Suprapubic skin (tissue), 4 donors: Measurements from ENCODE around the gene ZBTB21. TPM values are rescaled to one million over a fixed set of nuclear protein-coding genes. Genes with fewer than 3 reads are reported as not detected.
A peak's percentile ranks its signal among the peaks of the same experiment; 100 is the strongest.
"Not testable (repeated sequence)": the region's sequence is repeated elsewhere in the genome, so short reads cannot be mapped to it uniquely, and the experiment has no call there.

Source experiments
- DNase-seq, 2 donors: peaks; one replicate each; pipeline ENCODE4 v3.0.0-alpha.2; 2019; ENCODE audit warnings: low spot score in 2 of 2
- H3K27ac ChIP-seq: fragments of 200-600 bp; sonication (generic); one replicate; pipeline ENCODE4 v1.5.1; 2019
- H3K27me3 ChIP-seq: fragments of 200-600 bp; sonication (generic); one replicate; pipeline ENCODE4 v1.5.1; 2019
- H3K36me3 ChIP-seq: fragments of 200-600 bp; sonication (generic); one replicate; pipeline ENCODE4 v1.5.1; 2019
- H3K4me1 ChIP-seq: fragments of 200-600 bp; sonication (generic); one replicate; pipeline ENCODE4 v1.5.1; 2019
- H3K4me3 ChIP-seq: fragments of 200-600 bp; sonication (generic); one replicate; pipeline ENCODE4 v1.5.1; 2019; ENCODE audit warnings: mild to moderate bottlenecking
- H3K9me3 ChIP-seq: fragments of 200-600 bp; sonication (generic); one replicate; pipeline ENCODE4 v1.5.1; 2019
- CTCF ChIP-seq, 2 donors: fragments of 200-600 bp in 1 of 2; fragments of 450-650 bp in 1 of 2; sonication (generic) in 1 of 2; IDR thresholded peaks; one replicate each; pipeline ENCODE4 v1.5.1; 2016 to 2019; ENCODE audit warnings: antibody characterized with exemption in 2 of 2, mild to moderate bottlenecking in 1 of 2, moderate library complexity in 1 of 2
- EP300 ChIP-seq: sonication (generic); formaldehyde crosslinking; IDR thresholded peaks from one replicate; pipeline ENCODE4 v1.6.1; 2017; ENCODE audit warnings: antibody characterized with exemption
- POLR2A ChIP-seq, 2 donors: fragments of 450-650 bp; IDR thresholded peaks; one replicate each; pipeline ENCODE4 v1.6.1; 2017; ENCODE audit warnings: antibody characterized with exemption in 2 of 2, mild to moderate bottlenecking in 2 of 2, moderate library complexity in 2 of 2
- POLR2AphosphoS5 ChIP-seq, 3 donors: sonication (generic); formaldehyde crosslinking; IDR thresholded peaks; one replicate each; pipeline ENCODE4 v1.6.1; 2017; ENCODE audit warnings: antibody characterized with exemption in 3 of 3
- WGBS: methylation state at CpG from one replicate; pipeline ENCODE4 v1.1.5; 2018; 5-methylcytosine and 5-hydroxymethylcytosine counted together
- total RNA-seq, 4 donors: library from RNA; depleted of rRNA; stranded (reverse); fragments of >200 nt; gene quantifications; one replicate each; pipeline ENCODE4 v1.1.0, GENCODE V29; 2016

ZBTB21 gene
- total RNA-seq, 4 donors from 2014 or later = 24.5 to 39.1 (median 30.5) TPM

GRCh38 chr21:41962425-41962966, 47.7 kb downstream of the ZBTB21 start:
- no peak for DNase-seq
- H3K27ac ChIP-seq = no peak overlapping the region
- H3K9me3 ChIP-seq = no peaks in the 10 kb centered on the region
- H3K4me1 ChIP-seq = peaks cover 11% of the 10 kb centered on the region
- 91% methylated on average over 11 of the region's 11 CpGs for WGBS
- H3K27me3 ChIP-seq = no peaks in the 10 kb centered on the region
- no peak overlapping the region for H3K4me3 ChIP-seq
- no peaks in the 10 kb centered on the region for H3K36me3 ChIP-seq
- TF ChIP-seq CTCF (IDR thresholded peaks at IDR 0.05) (no peak), EP300 (no peak), POLR2A (IDR thresholded peaks at IDR 0.05) (no peak), POLR2AphosphoS5 (IDR thresholded peaks at IDR 0.05) (no peak)

- 64% methylated on average over 5 of the region's 8 CpGs for WGBS
These were observed 48.4 kb downstream of the ZBTB21 start for GRCh38 chr21:41961753-41962152.

GRCh38 chr21:41961282-41961701, 48.9 kb downstream of the ZBTB21 start:
- H3K4me3 ChIP-seq = no peak overlapping the region
- no peak for DNase-seq
- H3K27ac ChIP-seq = no peak overlapping the region
- TF ChIP-seq POLR2AphosphoS5 (IDR thresholded peaks at IDR 0.05) (no peak), EP300 (no peak), CTCF (IDR thresholded peaks at IDR 0.05) (no peak), POLR2A (IDR thresholded peaks at IDR 0.05) (no peak)
- no peaks in the 10 kb centered on the region for H3K27me3 ChIP-seq
- no peaks in the 10 kb centered on the region for H3K9me3 ChIP-seq
- no peaks in the 10 kb centered on the region for H3K36me3 ChIP-seq
- peaks cover 23% of the 10 kb centered on the region for H3K4me1 ChIP-seq
- WGBS = 78% methylated on average over 14 of the region's 14 CpGs

More at GRCh38 chr21:41961753-41962152, 48.4 kb downstream of the ZBTB21 start:
- no peaks in the 10 kb centered on the region for H3K36me3 ChIP-seq
- TF ChIP-seq POLR2A (IDR thresholded peaks at IDR 0.05) (no peak), CTCF (IDR thresholded peaks at IDR 0.05) (no peak), EP300 (no peak), POLR2AphosphoS5 (IDR thresholded peaks at IDR 0.05) (no peak)
- no peak overlapping the region for H3K27ac ChIP-seq
- no peaks in the 10 kb centered on the region for H3K9me3 ChIP-seq
- DNase-seq = no peak
- peaks cover 18% of the 10 kb centered on the region for H3K4me1 ChIP-seq
- no peaks in the 10 kb centered on the region for H3K27me3 ChIP-seq
- no peak overlapping the region for H3K4me3 ChIP-seq

- H3K4me1 ChIP-seq = peaks cover 25% of the 10 kb centered on the region
These were observed 49.8 kb downstream of the ZBTB21 start for GRCh38 chr21:41960386-41960785.

GRCh38 chr21:41959697-41960096, 50.5 kb downstream of the ZBTB21 start:
- not testable (repeated sequence) for H3K27me3 ChIP-seq, H3K27ac ChIP-seq
- 77% methylated on average over 11 of the region's 11 CpGs for WGBS

More at GRCh38 chr21:41960386-41960785, 49.8 kb downstream of the ZBTB21 start:
- H3K9me3 ChIP-seq = no peaks in the 10 kb centered on the region
- H3K4me3 ChIP-seq = no peak overlapping the region
- no peaks in the 10 kb centered on the region for H3K36me3 ChIP-seq
- no peak for TF ChIP-seq EP300
- TF ChIP-seq POLR2AphosphoS5 (IDR thresholded peaks at IDR 0.05) = no peak
- no peak for TF ChIP-seq CTCF (IDR thresholded peaks at IDR 0.05)
- TF ChIP-seq POLR2A (IDR thresholded peaks at IDR 0.05) = no peak
- no peaks in the 10 kb centered on the region for H3K27me3 ChIP-seq
- 87% methylated on average over 8 of the region's 8 CpGs for WGBS
- no peak overlapping the region for H3K27ac ChIP-seq
- peak in 1 of 2 donors; percentile 34 for DNase-seq

More at GRCh38 chr21:41959697-41960096, 50.5 kb downstream of the ZBTB21 start:
- H3K4me1 ChIP-seq = peaks cover 25% of the 10 kb centered on the region
- H3K9me3 ChIP-seq, H3K4me3 ChIP-seq, DNase-seq, H3K36me3 ChIP-seq: not testable (repeated sequence)
